HepG2 (cell line): Measurements from ENCODE around the gene OLFM1. TPM values are rescaled to one million over a fixed set of nuclear protein-coding genes. Genes with fewer than 3 reads are reported as not detected.

ENCODE experiments used
- ADNP ChIP-seq: sonication (generic); formaldehyde crosslinking; IDR thresholded peaks from 2 replicates; pipeline ENCODE4 v1.4.0; 2020; ENCODE audit warnings: missing genetic modification reagents
- CREM ChIP-seq, 2 experiments: sonication (generic) in 1 of 2; formaldehyde crosslinking in 1 of 2; IDR thresholded peaks; 2 replicates each; pipeline versions ENCODE4 v1.4.0 to v1.6.1; 2016 to 2020; ENCODE audit warnings: antibody characterized with exemption in 1 of 2, mild to moderate bottlenecking in 1 of 2, missing genetic modification reagents in 1 of 2
- FOXJ3 ChIP-seq: sonication (generic); formaldehyde crosslinking; IDR thresholded peaks from 2 replicates; pipeline ENCODE4 v1.4.0; 2020; ENCODE audit warnings: missing genetic modification reagents, mild to moderate bottlenecking, borderline replicate concordance
- GPN1 ChIP-seq: sonication (generic); formaldehyde crosslinking; IDR thresholded peaks from 2 replicates; pipeline ENCODE4 v1.5.1; 2020; ENCODE audit warnings: missing genetic modification reagents, borderline replicate concordance
- MAX ChIP-seq: IDR thresholded peaks from 2 replicates; pipeline ENCODE4 v1.6.1; 2012; ENCODE audit warnings: inconsistent platforms
- PHF20 ChIP-seq: sonication (generic); formaldehyde crosslinking; IDR thresholded peaks from 2 replicates; pipeline ENCODE4 v1.5.0; 2020; ENCODE audit warnings: mild to moderate bottlenecking, missing genetic modification reagents
- POLR2G ChIP-seq: fragments of 200-400 bp; formaldehyde crosslinking; IDR thresholded peaks from 2 replicates; pipeline ENCODE4 v1.6.1; 2018; ENCODE audit warnings: mild to moderate bottlenecking, low read depth, low read length, moderate library complexity
- SRF ChIP-seq: IDR thresholded peaks from 2 replicates; pipeline ENCODE4 v1.6.1; 2011; ENCODE audit warnings: mild to moderate bottlenecking, low read depth, low read length, moderate library complexity
- SRSF9 ChIP-seq: fragments of 200-400 bp; formaldehyde crosslinking; IDR thresholded peaks from 2 replicates; pipeline ENCODE4 v1.6.1; 2018; ENCODE audit warnings: borderline replicate concordance, mild to moderate bottlenecking, low read depth, low read length; ENCODE audit not compliant: insufficient read depth, poor library complexity, severe bottlenecking
- TCF7L2 ChIP-seq: IDR thresholded peaks from 2 replicates; pipeline ENCODE4 v1.6.1; 2011; ENCODE audit warnings: mild to moderate bottlenecking, low read depth, low read length, moderate library complexity
- TEAD2 ChIP-seq: sonication (generic); formaldehyde crosslinking; IDR thresholded peaks from 2 replicates; pipeline ENCODE4 v1.9.0; 2021; ENCODE audit warnings: missing genetic modification reagents
- TP53 ChIP-seq: sonication (generic); formaldehyde crosslinking; conservative IDR thresholded peaks from 2 replicates; pipeline ENCODE4 v1.4.0; 2020; ENCODE audit warnings: missing genetic modification reagents
- TSC22D2 ChIP-seq: sonication (generic); formaldehyde crosslinking; IDR thresholded peaks from 2 replicates; pipeline ENCODE4 v1.5.1; 2020; ENCODE audit warnings: missing genetic modification reagents, mild to moderate bottlenecking, borderline replicate concordance
- XBP1 ChIP-seq: sonication (generic); formaldehyde crosslinking; IDR thresholded peaks from 2 replicates; pipeline ENCODE4 v1.5.0; 2020; ENCODE audit warnings: missing genetic modification reagents
- ZFP36L2 ChIP-seq: sonication (generic); formaldehyde crosslinking; IDR thresholded peaks from 2 replicates; pipeline ENCODE4 v1.4.0; 2020; ENCODE audit warnings: missing genetic modification reagents
- ZFP82 ChIP-seq: sonication (generic); formaldehyde crosslinking; IDR thresholded peaks from 2 replicates; pipeline ENCODE4 v1.5.1; 2020; ENCODE audit warnings: mild to moderate bottlenecking, missing genetic modification reagents, borderline replicate concordance
- ZNF160 ChIP-seq: sonication (generic); formaldehyde crosslinking; IDR thresholded peaks from 2 replicates; pipeline ENCODE4 v1.8.0; 2022; ENCODE audit warnings: mild to moderate bottlenecking, inconsistent platforms, missing genetic modification reagents
- ZNF274 ChIP-seq: sonication (generic); formaldehyde crosslinking; IDR thresholded peaks from 2 replicates; pipeline ENCODE4 v1.5.1; 2020; ENCODE audit warnings: mild to moderate bottlenecking, missing genetic modification reagents
- ZNF432 ChIP-seq: sonication (generic); formaldehyde crosslinking; IDR thresholded peaks from 2 replicates; pipeline ENCODE4 v1.5.0; 2020; ENCODE audit warnings: missing genetic modification reagents, mild to moderate bottlenecking, borderline replicate concordance
- ZNF569 ChIP-seq: sonication (generic); formaldehyde crosslinking; IDR thresholded peaks from 2 replicates; pipeline ENCODE4 v1.5.0; 2020; ENCODE audit warnings: mild to moderate bottlenecking, missing genetic modification reagents, moderate library complexity, borderline replicate concordance
- ZNF713 ChIP-seq: sonication (generic); formaldehyde crosslinking; IDR thresholded peaks from 2 replicates; pipeline ENCODE4 v1.4.0; 2020; ENCODE audit warnings: mild to moderate bottlenecking, missing genetic modification reagents
- ZNF768 ChIP-seq: sonication (generic); formaldehyde crosslinking; IDR thresholded peaks from 2 replicates; pipeline ENCODE4 v1.4.0; 2020; ENCODE audit warnings: missing genetic modification reagents
- ZNF878 ChIP-seq: sonication (generic); formaldehyde crosslinking; IDR thresholded peaks from 2 replicates; pipeline ENCODE4 v1.8.1; 2023; ENCODE audit warnings: mild to moderate bottlenecking, missing genetic modification reagents, moderate library complexity
- ZNF879 ChIP-seq: sonication (generic); formaldehyde crosslinking; IDR thresholded peaks from 2 replicates; pipeline ENCODE4 v1.8.1; 2023; ENCODE audit warnings: missing genetic modification reagents
- ZSCAN22 ChIP-seq: sonication (generic); formaldehyde crosslinking; IDR thresholded peaks from 2 replicates; pipeline ENCODE4 v1.4.0; 2020; ENCODE audit warnings: mild to moderate bottlenecking, missing genetic modification reagents
- polyA plus RNA-seq, 8 experiments: library from polyadenylated mRNA; depleted of rRNA in 3 of 8; stranded (reverse) in 7 of 8; unstranded in 1 of 8; fragments of >200 nt; fragmentation: Illumina TruSeq in 4 of 8; extraction: Trizol in 4 of 8; gene quantifications; 2 replicates each; pipeline versions ENCODE4 v1.2.1 to v1.2.3, GENCODE V29; 2011 to 2016; ENCODE audit warnings: low read depth in 4 of 8, missing spikeins in 1 of 8, mixed read lengths in 1 of 8; ENCODE audit not compliant: insufficient read depth in 1 of 8
- total RNA-seq, 5 experiments: library from RNA; depleted of rRNA; stranded (reverse); fragments of >200 nt; fragmentation: Illumina TruSeq; extraction: Trizol; gene quantifications; 2 replicates each; pipeline ENCODE4 v1.2.3, GENCODE V29; 2016; ENCODE audit warnings: low read depth in 1 of 5
- TF ChIP-seq, protein P1 (sequence below): sonication (generic); formaldehyde crosslinking; IDR thresholded peaks from 2 replicates; pipeline ENCODE4 v1.4.0; 2020; ENCODE audit warnings: missing genetic modification reagents
- TF ChIP-seq, protein P2 (sequence below): fragments of 450-650 bp; IDR thresholded peaks from 2 replicates; pipeline ENCODE4 v1.6.1; 2016

OLFM1 gene
- total and polyA plus RNA-seq, 2 of the 13 experiments (the other 11 are each of a cell fraction or from before 2014, with no cell fraction given), result not detected

DNA sequence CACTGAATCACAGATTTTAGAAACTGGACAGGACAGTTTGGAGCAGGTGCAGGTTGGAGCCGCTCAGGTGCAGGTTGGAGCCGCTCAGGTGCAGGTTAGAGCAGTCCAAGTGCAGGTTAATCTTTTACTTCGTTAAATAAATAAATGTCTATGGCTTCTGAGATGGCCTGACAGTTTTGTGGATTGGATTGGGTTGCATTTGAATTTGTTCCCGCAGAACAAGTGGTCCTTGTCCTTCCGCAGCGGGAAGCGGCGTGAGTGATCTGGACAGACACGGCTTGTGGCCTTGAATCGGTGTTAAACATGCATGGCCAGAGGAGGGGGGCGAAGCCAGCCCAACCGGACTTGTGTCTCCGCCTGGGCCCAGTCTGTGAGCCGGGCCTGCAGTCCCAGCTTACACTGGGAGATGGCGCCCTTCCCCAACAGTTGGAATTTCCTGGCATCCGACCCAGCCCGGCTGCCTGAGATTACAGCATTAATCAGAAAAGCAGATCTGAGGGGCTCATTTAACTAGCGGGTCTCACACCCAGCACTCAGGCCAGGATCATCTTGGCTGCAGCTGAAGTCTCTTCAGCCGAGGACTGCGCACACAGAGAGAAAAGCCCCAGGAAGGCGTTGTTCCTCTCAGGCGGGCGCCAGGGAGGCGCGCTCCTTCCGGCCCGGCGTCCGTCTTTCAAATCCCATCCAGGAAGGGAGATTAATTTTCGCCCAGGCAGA, 1.5 kb upstream of the OLFM1 start (continued):
- peak; percentile 55; the same call in 1 of the 2 replicates for TF ChIP-seq FOXJ3 (CRISPR knock-in tag)
- no peak for TF ChIP-seq TCF7L2
- TF ChIP-seq POLR2G, result no peak
- TF ChIP-seq CREM (IDR thresholded peaks at IDR 0.05), result peak; percentile 29; the same call in 1 of the 2 replicates
- TF ChIP-seq CREM (CRISPR knock-in tag; IDR thresholded peaks at IDR 0.05), result no peak
- TF ChIP-seq TEAD2 (CRISPR knock-in tag), result no peak
- TF ChIP-seq ZNF768, result 0 out of 2 replicates have a peak, but pooled peaks have one; percentile 38
- no peak for TF ChIP-seq ZNF879 (CRISPR knock-in tag)
- no peak for TF ChIP-seq ZFP82
- no peak for TF ChIP-seq GPN1 (CRISPR knock-in tag)
- TF ChIP-seq ADNP (CRISPR knock-in tag), result no peak
- TF ChIP-seq, protein P1, sequence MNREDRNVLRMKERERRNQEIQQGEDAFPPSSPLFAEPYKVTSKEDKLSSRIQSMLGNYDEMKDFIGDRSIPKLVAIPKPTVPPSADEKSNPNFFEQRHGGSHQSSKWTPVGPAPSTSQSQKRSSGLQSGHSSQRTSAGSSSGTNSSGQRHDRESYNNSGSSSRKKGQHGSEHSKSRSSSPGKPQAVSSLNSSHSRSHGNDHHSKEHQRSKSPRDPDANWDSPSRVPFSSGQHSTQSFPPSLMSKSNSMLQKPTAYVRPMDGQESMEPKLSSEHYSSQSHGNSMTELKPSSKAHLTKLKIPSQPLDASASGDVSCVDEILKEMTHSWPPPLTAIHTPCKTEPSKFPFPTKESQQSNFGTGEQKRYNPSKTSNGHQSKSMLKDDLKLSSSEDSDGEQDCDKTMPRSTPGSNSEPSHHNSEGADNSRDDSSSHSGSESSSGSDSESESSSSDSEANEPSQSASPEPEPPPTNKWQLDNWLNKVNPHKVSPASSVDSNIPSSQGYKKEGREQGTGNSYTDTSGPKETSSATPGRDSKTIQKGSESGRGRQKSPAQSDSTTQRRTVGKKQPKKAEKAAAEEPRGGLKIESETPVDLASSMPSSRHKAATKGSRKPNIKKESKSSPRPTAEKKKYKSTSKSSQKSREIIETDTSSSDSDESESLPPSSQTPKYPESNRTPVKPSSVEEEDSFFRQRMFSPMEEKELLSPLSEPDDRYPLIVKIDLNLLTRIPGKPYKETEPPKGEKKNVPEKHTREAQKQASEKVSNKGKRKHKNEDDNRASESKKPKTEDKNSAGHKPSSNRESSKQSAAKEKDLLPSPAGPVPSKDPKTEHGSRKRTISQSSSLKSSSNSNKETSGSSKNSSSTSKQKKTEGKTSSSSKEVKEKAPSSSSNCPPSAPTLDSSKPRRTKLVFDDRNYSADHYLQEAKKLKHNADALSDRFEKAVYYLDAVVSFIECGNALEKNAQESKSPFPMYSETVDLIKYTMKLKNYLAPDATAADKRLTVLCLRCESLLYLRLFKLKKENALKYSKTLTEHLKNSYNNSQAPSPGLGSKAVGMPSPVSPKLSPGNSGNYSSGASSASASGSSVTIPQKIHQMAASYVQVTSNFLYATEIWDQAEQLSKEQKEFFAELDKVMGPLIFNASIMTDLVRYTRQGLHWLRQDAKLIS (CRISPR knock-in tag), result no peak
- TF ChIP-seq, protein P2, sequence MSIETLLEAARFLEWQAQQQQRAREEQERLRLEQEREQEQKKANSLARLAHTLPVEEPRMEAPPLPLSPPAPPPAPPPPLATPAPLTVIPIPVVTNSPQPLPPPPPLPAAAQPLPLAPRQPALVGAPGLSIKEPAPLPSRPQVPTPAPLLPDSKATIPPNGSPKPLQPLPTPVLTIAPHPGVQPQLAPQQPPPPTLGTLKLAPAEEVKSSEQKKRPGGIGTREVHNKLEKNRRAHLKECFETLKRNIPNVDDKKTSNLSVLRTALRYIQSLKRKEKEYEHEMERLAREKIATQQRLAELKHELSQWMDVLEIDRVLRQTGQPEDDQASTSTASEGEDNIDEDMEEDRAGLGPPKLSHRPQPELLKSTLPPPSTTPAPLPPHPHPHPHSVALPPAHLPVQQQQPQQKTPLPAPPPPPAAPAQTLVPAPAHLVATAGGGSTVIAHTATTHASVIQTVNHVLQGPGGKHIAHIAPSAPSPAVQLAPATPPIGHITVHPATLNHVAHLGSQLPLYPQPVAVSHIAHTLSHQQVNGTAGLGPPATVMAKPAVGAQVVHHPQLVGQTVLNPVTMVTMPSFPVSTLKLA, result no peak
- TF ChIP-seq PHF20 (CRISPR knock-in tag), result no peak
- TF ChIP-seq TP53 (CRISPR knock-in tag), result no peak
- no peak for TF ChIP-seq ZNF569 (CRISPR knock-in tag)
- TF ChIP-seq ZNF274 (CRISPR knock-in tag), result no peak
- TF ChIP-seq ZSCAN22, result no peak
- no peak for TF ChIP-seq XBP1
- no peak for TF ChIP-seq ZNF432 (CRISPR knock-in tag)
- TF ChIP-seq ZFP36L2 (CRISPR knock-in tag), result no peak
- peak; percentile 82; the same call in 1 of the 2 replicates for TF ChIP-seq TSC22D2 (CRISPR knock-in tag)
- TF ChIP-seq SRF, result no peak
- no peak for TF ChIP-seq ZNF160 (CRISPR knock-in tag)
- TF ChIP-seq ZNF878 (CRISPR knock-in tag), result peak; percentile 83; the same call in 1 of the 2 replicates
- TF ChIP-seq ZNF713, result no peak
- peak; percentile 83 for TF ChIP-seq MAX
- no peak for TF ChIP-seq SRSF9
